ENCODE data around the gene PDE10A.

PDE10A gene

DNA sequence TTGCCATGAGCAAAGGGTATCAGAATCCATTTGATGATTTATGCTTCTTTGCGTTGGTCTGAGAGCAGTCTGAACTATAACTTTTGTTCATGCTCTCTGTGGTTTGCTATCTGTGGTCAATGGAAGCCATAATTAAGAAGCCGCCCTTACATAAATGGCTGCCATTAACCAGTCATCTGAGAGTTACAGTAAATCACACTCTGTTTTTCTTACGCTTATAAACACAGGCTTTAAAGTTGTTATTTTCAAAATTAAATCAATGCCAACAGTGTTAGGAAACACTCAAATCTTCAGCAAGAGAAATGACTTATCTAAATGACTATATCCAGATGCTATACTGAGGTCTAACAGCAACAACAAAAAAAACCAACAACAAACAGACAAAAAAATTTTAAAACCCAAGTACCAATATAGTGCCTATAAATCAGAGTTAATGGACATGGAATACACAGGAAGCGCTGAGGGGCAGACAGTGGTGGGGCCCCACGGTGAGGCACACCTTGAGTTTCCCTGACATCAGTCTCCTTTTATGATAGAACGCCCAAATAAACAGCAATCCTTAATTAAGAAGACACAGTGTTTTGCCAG is 245.7 kb downstream of the PDE10A start:
- no peak for DNase-seq (ENCODE audit: low read depth)
- Histone ChIP-seq H3K9me3 (ENCODE audit: control insufficient read depth, low read length) (no peaks in the 10 kb centered on the region), H3K27me3 (replicated peaks; ENCODE audit: control insufficient read depth, insufficient read depth, low read length) (no peaks in the 10 kb centered on the region), H3K4me1 (ENCODE audit: control insufficient read depth, insufficient read depth, low read length) (no peaks in the 10 kb centered on the region), H3K36me3 (ENCODE audit: control insufficient read depth, insufficient read depth, low read length, severe bottlenecking) (no peaks in the 10 kb centered on the region), H3K9ac (ENCODE audit: low read length) (no peak overlapping the region), H3K4me3 (ENCODE audit: low read length) (no peak overlapping the region)

DNA sequence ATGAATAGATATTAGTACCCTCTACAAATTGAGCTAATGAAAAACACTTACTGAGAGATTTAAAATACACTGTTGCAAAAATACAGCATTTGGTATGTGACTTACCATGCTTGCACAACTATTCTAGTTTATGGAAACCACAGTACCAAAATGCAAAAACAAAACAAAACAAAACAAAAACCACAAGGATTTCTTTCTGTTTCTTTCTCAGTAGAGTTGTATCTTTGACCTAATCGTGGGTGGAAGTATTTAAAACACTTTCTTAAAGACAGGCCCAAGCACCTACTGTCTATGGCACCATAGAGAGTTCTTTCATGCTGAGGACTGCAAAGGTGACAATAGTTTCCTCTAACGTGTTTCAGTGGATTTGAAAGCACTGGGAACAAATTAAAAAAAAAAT is 258.3 kb downstream of the PDE10A start:
- H3K4me1 ChIP-seq (ENCODE audit: control insufficient read depth, insufficient read depth, low read length), result no peaks in the 10 kb centered on the region
- peak; percentile 1 for DNase-seq (ENCODE audit: low read depth)
- no peaks in the 10 kb centered on the region for H3K9me3 ChIP-seq (ENCODE audit: control insufficient read depth, low read length)
- no peaks in the 10 kb centered on the region for H3K36me3 ChIP-seq (ENCODE audit: control insufficient read depth, insufficient read depth, low read length, severe bottlenecking)
- no peak overlapping the region for H3K9ac ChIP-seq (ENCODE audit: low read length)
- no peaks in the 10 kb centered on the region for H3K27me3 ChIP-seq (replicated peaks; ENCODE audit: control insufficient read depth, insufficient read depth, low read length)
- no peak overlapping the region for H3K4me3 ChIP-seq (ENCODE audit: low read length)

DNA sequence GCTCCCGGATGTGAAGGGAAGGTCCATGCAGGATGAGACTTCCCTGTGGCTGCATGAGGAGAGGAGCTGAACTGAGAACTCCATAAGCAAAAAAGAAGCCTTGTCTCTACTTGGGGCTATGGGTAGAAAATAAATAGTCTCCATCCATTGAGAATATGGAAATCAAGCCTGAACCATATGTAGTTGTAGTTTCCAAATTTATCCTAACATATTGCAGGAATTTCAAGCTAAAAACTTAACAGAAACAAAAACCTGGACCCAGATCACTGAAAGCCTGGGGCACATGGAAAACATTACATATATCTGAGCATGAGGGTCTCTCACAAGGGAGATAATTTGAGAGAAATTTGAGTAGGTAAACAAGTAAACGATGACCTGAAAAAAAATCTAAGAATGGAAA is 258.7 kb downstream of the PDE10A start:
- H3K36me3 ChIP-seq (ENCODE audit: control insufficient read depth, insufficient read depth, low read length, severe bottlenecking), result no peaks in the 10 kb centered on the region
- no peaks in the 10 kb centered on the region for H3K9me3 ChIP-seq (ENCODE audit: control insufficient read depth, low read length)
- no peak for DNase-seq (ENCODE audit: low read depth)
- H3K4me1 ChIP-seq (ENCODE audit: control insufficient read depth, insufficient read depth, low read length), result no peaks in the 10 kb centered on the region
- H3K9ac ChIP-seq (ENCODE audit: low read length), result no peak overlapping the region
- H3K4me3 ChIP-seq (ENCODE audit: low read length), result no peak overlapping the region
- H3K27me3 ChIP-seq (replicated peaks; ENCODE audit: control insufficient read depth, insufficient read depth, low read length), result no peaks in the 10 kb centered on the region

DNA sequence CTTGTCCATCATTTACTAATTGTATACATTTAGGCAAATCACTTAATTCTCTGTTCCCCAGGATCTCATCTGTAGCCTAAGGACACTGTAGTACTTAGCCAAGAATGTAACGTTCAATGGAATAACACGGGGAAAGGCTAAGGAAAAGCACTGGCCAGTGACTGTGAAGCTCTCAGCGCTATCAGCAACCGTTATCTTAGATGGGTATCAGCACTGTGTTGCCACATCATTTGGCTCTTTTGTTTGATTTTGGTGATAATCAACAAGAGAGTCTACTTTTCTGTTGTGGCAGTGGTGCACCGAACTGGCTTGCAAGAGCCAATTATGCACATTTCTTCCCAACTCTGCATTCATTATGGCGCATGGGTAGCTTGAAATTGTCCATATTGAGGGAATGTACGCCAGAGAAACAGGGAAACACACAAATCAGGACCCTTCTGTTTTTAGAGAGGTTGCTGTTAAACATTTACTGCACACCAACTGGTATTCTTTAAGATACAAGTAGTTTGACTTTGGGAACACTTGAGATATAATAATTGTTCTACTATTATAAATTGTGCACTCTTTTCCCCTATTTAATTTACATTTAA is 259.9 kb downstream of the PDE10A start:
- Histone ChIP-seq H3K9me3 (ENCODE audit: control insufficient read depth, low read length) (no peaks in the 10 kb centered on the region), H3K4me3 (ENCODE audit: low read length) (no peak overlapping the region), H3K27me3 (replicated peaks; ENCODE audit: control insufficient read depth, insufficient read depth, low read length) (no peaks in the 10 kb centered on the region), H3K36me3 (ENCODE audit: control insufficient read depth, insufficient read depth, low read length, severe bottlenecking) (no peaks in the 10 kb centered on the region), H3K4me1 (ENCODE audit: control insufficient read depth, insufficient read depth, low read length) (no peaks in the 10 kb centered on the region), H3K9ac (ENCODE audit: low read length) (no peak overlapping the region)
- no peak for DNase-seq (ENCODE audit: low read depth)

DNA sequence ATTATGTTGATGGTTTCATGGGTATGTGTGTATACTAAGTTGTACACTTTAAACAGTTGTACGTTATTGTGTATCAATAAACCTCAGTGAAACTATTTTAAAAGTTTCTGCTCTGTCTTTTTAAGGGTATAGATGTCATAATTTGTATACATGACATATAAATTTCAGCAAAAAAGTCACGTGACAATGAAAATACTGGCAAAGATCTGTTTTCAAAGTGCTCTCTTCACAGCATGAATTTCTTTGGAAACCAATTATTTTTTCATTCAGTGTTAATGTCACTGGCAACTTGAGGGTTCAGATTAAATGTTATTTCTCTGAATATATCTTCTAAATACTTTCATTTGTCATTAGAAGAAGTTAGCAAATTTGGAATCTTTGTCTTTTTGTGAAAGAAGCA is 261.9 kb downstream of the PDE10A start:
- Histone ChIP-seq H3K36me3 (ENCODE audit: control insufficient read depth, insufficient read depth, low read length, severe bottlenecking) (no peaks in the 10 kb centered on the region), H3K4me1 (ENCODE audit: control insufficient read depth, insufficient read depth, low read length) (no peaks in the 10 kb centered on the region), H3K9ac (ENCODE audit: low read length) (no peak overlapping the region), H3K9me3 (ENCODE audit: control insufficient read depth, low read length) (no peaks in the 10 kb centered on the region), H3K4me3 (ENCODE audit: low read length) (no peak overlapping the region), H3K27me3 (replicated peaks; ENCODE audit: control insufficient read depth, insufficient read depth, low read length) (no peaks in the 10 kb centered on the region)
- no peak for DNase-seq (ENCODE audit: low read depth)

DNA sequence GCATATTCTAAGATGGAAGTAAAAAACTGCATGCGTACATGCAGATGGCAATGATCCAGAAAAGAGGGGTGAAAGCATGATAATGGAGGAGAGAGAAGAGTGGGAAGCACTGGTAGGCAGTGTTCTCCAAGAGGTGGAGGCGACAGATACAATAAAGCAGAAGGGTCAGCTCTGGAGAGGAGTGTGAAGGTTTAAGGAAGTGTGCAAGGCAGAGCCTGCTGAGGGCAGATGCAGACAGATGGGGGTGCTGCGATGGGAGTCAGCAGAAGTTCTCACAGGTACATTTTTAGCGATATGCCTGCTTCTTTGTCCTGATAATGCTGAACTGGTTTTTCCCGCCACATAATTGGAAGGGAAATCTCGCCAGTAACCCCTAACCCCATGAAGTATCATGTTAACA is 272.6 kb downstream of the PDE10A start:
- Histone ChIP-seq H3K4me3 (ENCODE audit: low read length) (no peak overlapping the region), H3K27me3 (replicated peaks; ENCODE audit: control insufficient read depth, insufficient read depth, low read length) (no peaks in the 10 kb centered on the region), H3K9ac (ENCODE audit: low read length) (no peak overlapping the region), H3K36me3 (ENCODE audit: control insufficient read depth, insufficient read depth, low read length, severe bottlenecking) (no peaks in the 10 kb centered on the region), H3K4me1 (ENCODE audit: control insufficient read depth, insufficient read depth, low read length) (no peaks in the 10 kb centered on the region), H3K9me3 (ENCODE audit: control insufficient read depth, low read length) (no peaks in the 10 kb centered on the region)
- DNase-seq (ENCODE audit: low read depth), result no peak

DNA sequence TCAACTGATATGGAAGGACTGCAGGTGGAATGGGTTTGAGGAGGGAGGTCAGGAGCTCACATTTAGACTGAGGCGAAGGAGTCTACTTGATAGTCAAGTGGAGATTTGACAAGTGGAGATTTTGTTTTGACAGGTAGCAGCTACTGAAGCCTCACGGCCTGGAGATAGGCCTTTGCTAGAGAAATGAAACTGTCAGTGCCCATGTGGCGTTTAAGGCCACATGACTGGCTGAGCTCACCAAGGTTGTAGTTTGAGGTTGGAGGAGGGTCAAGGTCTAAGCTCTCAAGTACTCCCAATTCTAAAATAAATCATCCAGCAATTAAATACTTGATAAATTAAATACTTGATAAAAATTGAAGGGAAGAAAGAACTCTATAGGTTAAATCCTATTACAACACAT is 273.5 kb downstream of the PDE10A start:
- H3K9ac ChIP-seq (ENCODE audit: low read length), result no peak overlapping the region
- DNase-seq (ENCODE audit: low read depth), result no peak
- H3K9me3 ChIP-seq (ENCODE audit: control insufficient read depth, low read length), result no peaks in the 10 kb centered on the region
- no peaks in the 10 kb centered on the region for H3K36me3 ChIP-seq (ENCODE audit: control insufficient read depth, insufficient read depth, low read length, severe bottlenecking)
- H3K4me3 ChIP-seq (ENCODE audit: low read length), result no peak overlapping the region
- H3K4me1 ChIP-seq (ENCODE audit: control insufficient read depth, insufficient read depth, low read length), result no peaks in the 10 kb centered on the region
- no peaks in the 10 kb centered on the region for H3K27me3 ChIP-seq (replicated peaks; ENCODE audit: control insufficient read depth, insufficient read depth, low read length)

DNA sequence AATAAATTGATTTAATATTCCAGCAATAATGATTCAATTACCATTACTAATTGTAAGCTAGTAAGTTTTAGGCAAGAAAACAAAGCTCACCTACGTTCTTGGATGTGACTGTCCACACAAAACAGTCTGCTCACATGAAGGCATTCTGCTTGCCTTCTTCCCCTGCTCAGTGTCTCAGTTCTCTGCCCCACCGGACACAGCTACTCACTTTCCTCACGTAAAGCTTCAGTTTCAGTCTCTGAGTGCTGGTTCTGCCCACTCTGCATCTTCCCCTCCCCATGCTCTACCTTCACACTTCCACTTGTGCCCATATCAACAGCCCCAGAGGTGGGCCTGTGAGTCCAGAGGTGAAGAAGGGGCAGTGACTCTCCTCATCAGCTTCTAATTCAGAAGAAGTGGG is 279.7 kb downstream of the PDE10A start:
- H3K9me3 ChIP-seq (ENCODE audit: control insufficient read depth, low read length), result no peaks in the 10 kb centered on the region
- no peaks in the 10 kb centered on the region for H3K4me1 ChIP-seq (ENCODE audit: control insufficient read depth, insufficient read depth, low read length)
- no peak overlapping the region for H3K9ac ChIP-seq (ENCODE audit: low read length)
- no peaks in the 10 kb centered on the region for H3K27me3 ChIP-seq (replicated peaks; ENCODE audit: control insufficient read depth, insufficient read depth, low read length)
- no peak for DNase-seq (ENCODE audit: low read depth)
- H3K36me3 ChIP-seq (ENCODE audit: control insufficient read depth, insufficient read depth, low read length, severe bottlenecking), result no peaks in the 10 kb centered on the region
- H3K4me3 ChIP-seq (ENCODE audit: low read length), result no peak overlapping the region

DNA sequence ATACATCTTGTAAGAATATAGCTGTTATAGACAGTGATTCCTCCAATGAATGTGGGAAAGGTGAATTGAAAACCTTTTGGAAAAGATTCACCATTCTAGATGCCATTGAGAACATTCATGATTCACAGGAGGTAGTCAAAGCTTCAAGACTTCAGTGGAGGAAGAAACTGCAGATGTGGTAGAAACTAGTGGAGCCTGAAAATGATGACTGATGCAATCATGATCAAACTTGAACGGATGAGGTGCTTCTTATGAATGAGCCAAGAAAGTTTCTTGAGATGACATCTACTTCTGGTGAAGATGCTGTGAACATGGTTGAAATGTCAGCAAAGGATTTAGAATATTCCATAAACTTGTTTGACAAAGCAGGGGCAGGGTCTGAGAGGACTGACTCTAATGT is 286.9 kb downstream of the PDE10A start:
- Histone ChIP-seq H3K9me3 (ENCODE audit: control insufficient read depth, low read length) (no peaks in the 10 kb centered on the region), H3K4me1 (ENCODE audit: control insufficient read depth, insufficient read depth, low read length) (no peaks in the 10 kb centered on the region), H3K9ac (ENCODE audit: low read length) (no peak overlapping the region), H3K4me3 (ENCODE audit: low read length) (no peak overlapping the region), H3K36me3 (ENCODE audit: control insufficient read depth, insufficient read depth, low read length, severe bottlenecking) (no peaks in the 10 kb centered on the region), H3K27me3 (replicated peaks; ENCODE audit: control insufficient read depth, insufficient read depth, low read length) (no peaks in the 10 kb centered on the region)
- no peak for DNase-seq (ENCODE audit: low read depth)

DNA sequence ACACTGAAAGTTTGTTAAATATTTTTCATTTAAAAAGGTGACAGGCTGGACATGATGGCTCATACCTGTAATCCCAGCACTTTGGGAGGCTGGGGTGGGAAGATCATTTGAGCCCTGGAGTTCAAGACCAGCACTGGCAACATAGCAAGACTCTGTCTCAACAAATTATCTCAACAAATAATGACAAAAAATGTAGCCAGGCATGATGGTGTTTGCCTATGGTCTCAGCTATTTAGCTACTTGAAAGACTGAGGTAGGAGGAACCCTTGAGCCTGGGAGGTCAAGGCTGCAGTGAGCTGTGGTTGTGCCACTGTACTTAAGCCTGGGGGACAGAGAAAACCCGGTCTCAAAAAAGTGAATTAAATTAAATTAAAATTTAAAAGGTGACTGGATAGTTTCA is 297.7 kb downstream of the PDE10A start:
- no peak for DNase-seq (ENCODE audit: low read depth)
- no peaks in the 10 kb centered on the region for H3K27me3 ChIP-seq (replicated peaks; ENCODE audit: control insufficient read depth, insufficient read depth, low read length)
- peaks cover 9% of the 10 kb centered on the region for H3K9me3 ChIP-seq (ENCODE audit: control insufficient read depth, low read length)
- no peak overlapping the region for H3K4me3 ChIP-seq (ENCODE audit: low read length)
- no peaks in the 10 kb centered on the region for H3K4me1 ChIP-seq (ENCODE audit: control insufficient read depth, insufficient read depth, low read length)
- no peaks in the 10 kb centered on the region for H3K36me3 ChIP-seq (ENCODE audit: control insufficient read depth, insufficient read depth, low read length, severe bottlenecking)
- H3K9ac ChIP-seq (ENCODE audit: low read length), result no peak overlapping the region

DNA sequence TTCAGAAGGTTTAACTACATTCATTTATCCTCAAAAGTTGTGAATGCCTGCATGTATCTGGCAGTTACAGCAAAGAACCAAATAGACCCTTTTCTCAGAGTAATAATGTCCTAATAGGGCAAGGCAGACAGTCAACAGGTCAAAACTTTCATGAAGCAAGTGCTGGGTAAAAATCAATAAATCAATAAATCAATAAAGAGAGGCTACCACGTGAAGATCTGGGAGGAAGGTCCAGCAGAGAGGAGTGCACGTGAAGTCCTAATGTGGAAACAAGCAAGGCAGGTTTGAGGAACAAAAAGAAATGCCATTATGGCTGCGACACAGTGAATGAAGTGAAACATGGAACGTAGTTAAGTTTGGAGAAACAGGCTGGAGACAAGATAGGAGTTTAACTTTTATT is 317.3 kb downstream of the PDE10A start:
- Histone ChIP-seq H3K9me3 (ENCODE audit: control insufficient read depth, low read length) (no peaks in the 10 kb centered on the region), H3K36me3 (ENCODE audit: control insufficient read depth, insufficient read depth, low read length, severe bottlenecking) (no peaks in the 10 kb centered on the region), H3K27me3 (replicated peaks; ENCODE audit: control insufficient read depth, insufficient read depth, low read length) (no peaks in the 10 kb centered on the region), H3K9ac (ENCODE audit: low read length) (no peak overlapping the region), H3K4me3 (ENCODE audit: low read length) (no peak overlapping the region), H3K4me1 (ENCODE audit: control insufficient read depth, insufficient read depth, low read length) (no peaks in the 10 kb centered on the region)
- no peak for DNase-seq (ENCODE audit: low read depth)

DNA sequence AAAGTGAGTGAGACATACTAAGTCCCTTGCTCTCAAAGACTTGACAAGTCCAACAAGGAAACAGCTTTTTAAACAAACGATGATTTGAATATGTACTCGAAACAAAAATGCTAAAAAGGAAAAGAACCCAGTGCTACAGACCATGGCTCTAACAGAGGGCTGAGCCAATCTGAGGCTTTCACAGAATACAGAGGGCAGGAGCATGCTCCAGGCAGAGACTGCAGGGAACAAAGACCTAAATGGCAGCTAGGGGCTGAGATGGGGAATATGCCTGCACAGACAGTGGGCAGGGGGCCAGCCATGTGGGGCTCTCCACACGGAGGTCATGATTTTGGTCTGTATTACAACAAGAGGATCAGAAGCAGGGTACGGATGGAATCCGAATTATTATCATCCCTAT is 322.5 kb downstream of the PDE10A start:
- no peak for DNase-seq (ENCODE audit: low read depth)
- Histone ChIP-seq H3K9me3 (ENCODE audit: control insufficient read depth, low read length) (no peaks in the 10 kb centered on the region), H3K4me1 (ENCODE audit: control insufficient read depth, insufficient read depth, low read length) (no peaks in the 10 kb centered on the region), H3K9ac (ENCODE audit: low read length) (no peak overlapping the region), H3K27me3 (replicated peaks; ENCODE audit: control insufficient read depth, insufficient read depth, low read length) (no peaks in the 10 kb centered on the region), H3K36me3 (ENCODE audit: control insufficient read depth, insufficient read depth, low read length, severe bottlenecking) (no peaks in the 10 kb centered on the region), H3K4me3 (ENCODE audit: low read length) (no peak overlapping the region)

Measured in adipocyte (in vitro differentiated cells).